HepG2 (cell line): ENCODE data around the gene LY6G5B. TPM values are rescaled to one million over a fixed set of nuclear protein-coding genes. Genes with fewer than 3 reads are reported as not detected.
A peak's percentile ranks its signal among the peaks of the same experiment; 100 is the strongest.

Experiments
- AKAP8 ChIP-seq: sonication (generic); formaldehyde crosslinking; IDR thresholded peaks from 2 replicates; pipeline ENCODE4 v1.5.1; 2020; ENCODE audit warnings: mild to moderate bottlenecking, missing genetic modification reagents
- CENPBD1 ChIP-seq: sonication (generic); formaldehyde crosslinking; IDR thresholded peaks from 2 replicates; pipeline ENCODE4 v1.8.0; 2022; ENCODE audit warnings: missing genetic modification reagents, low read depth, mild to moderate bottlenecking, borderline replicate concordance
- DBP ChIP-seq: sonication (generic); formaldehyde crosslinking; IDR thresholded peaks from 2 replicates; pipeline ENCODE4 v1.4.0; 2020; ENCODE audit warnings: missing genetic modification reagents; ENCODE audit errors: not compliant biosample characterization
- GFI1 ChIP-seq: sonication (generic); formaldehyde crosslinking; IDR thresholded peaks from 2 replicates; pipeline ENCODE4 v1.5.0; 2020; ENCODE audit warnings: missing genetic modification reagents, mild to moderate bottlenecking, borderline replicate concordance
- MEF2D ChIP-seq: sonication (generic); formaldehyde crosslinking; IDR thresholded peaks from 2 replicates; pipeline ENCODE4 v1.5.1; 2020; ENCODE audit warnings: mild to moderate bottlenecking, missing genetic modification reagents
- NFE2L1 ChIP-seq: sonication (generic); formaldehyde crosslinking; IDR thresholded peaks from 2 replicates; pipeline ENCODE4 v1.4.0; 2020; ENCODE audit warnings: missing genetic modification reagents, mild to moderate bottlenecking, borderline replicate concordance
- POGZ ChIP-seq: sonication (generic); formaldehyde crosslinking; IDR thresholded peaks from 2 replicates; pipeline ENCODE4 v1.4.0; 2020; ENCODE audit warnings: mild to moderate bottlenecking, missing genetic modification reagents
- U2AF1 ChIP-seq: fragments of 200-400 bp; formaldehyde crosslinking; optimal IDR thresholded peaks from 2 replicates; pipeline ENCODE3; 2017; ENCODE audit warnings: mild to moderate bottlenecking, low read depth, low read length
- ZBTB42 ChIP-seq: sonication (generic); formaldehyde crosslinking; IDR thresholded peaks from 2 replicates; pipeline ENCODE4 v1.5.0; 2020; ENCODE audit warnings: mild to moderate bottlenecking, missing genetic modification reagents
- ZNF10 ChIP-seq: sonication (generic); formaldehyde crosslinking; IDR thresholded peaks from 2 replicates; pipeline ENCODE4 v1.4.0; 2020; ENCODE audit warnings: mild to moderate bottlenecking, low read depth, missing genetic modification reagents, borderline replicate concordance
- ZNF12 ChIP-seq: sonication (generic); formaldehyde crosslinking; IDR thresholded peaks from 2 replicates; pipeline ENCODE4 v1.5.0; 2020; ENCODE audit warnings: missing genetic modification reagents
- ZNF24 ChIP-seq: fragments of 450-650 bp; IDR thresholded peaks from 2 replicates; pipeline ENCODE4 v1.6.1; 2017; ENCODE audit warnings: antibody characterized with exemption, mild to moderate bottlenecking
- ZNF703 ChIP-seq: sonication (generic); formaldehyde crosslinking; IDR thresholded peaks from 2 replicates; pipeline ENCODE4 v1.5.1; 2020; ENCODE audit warnings: missing genetic modification reagents, mild to moderate bottlenecking, moderate library complexity, borderline replicate concordance
- ZNF75D ChIP-seq: sonication (generic); formaldehyde crosslinking; IDR thresholded peaks from 2 replicates; pipeline ENCODE4 v1.8.1; 2023; ENCODE audit warnings: missing genetic modification reagents, mild to moderate bottlenecking, borderline replicate concordance
- ZNF770 ChIP-seq: sonication (generic); formaldehyde crosslinking; IDR thresholded peaks from 2 replicates; pipeline ENCODE4 v1.5.0; 2020; ENCODE audit warnings: mild to moderate bottlenecking, missing genetic modification reagents
- ZNF773 ChIP-seq: sonication (generic); formaldehyde crosslinking; IDR thresholded peaks from 2 replicates; pipeline ENCODE4 v1.4.0; 2020; ENCODE audit warnings: missing genetic modification reagents, borderline replicate concordance
- polyA plus RNA-seq, 8 experiments: library from polyadenylated mRNA; depleted of rRNA in 3 of 8; stranded (reverse) in 7 of 8; unstranded in 1 of 8; fragments of >200 nt; fragmentation: Illumina TruSeq in 4 of 8; extraction: Trizol in 4 of 8; gene quantifications; 2 replicates each; pipeline versions ENCODE4 v1.2.1 to v1.2.3, GENCODE V29; 2011 to 2016; ENCODE audit warnings: low read depth in 4 of 8, missing spikeins in 1 of 8, mixed read lengths in 1 of 8; ENCODE audit not compliant: insufficient read depth in 1 of 8
- total RNA-seq, 5 experiments: library from RNA; depleted of rRNA; stranded (reverse); fragments of >200 nt; fragmentation: Illumina TruSeq; extraction: Trizol; gene quantifications; 2 replicates each; pipeline ENCODE4 v1.2.3, GENCODE V29; 2016; ENCODE audit warnings: low read depth in 1 of 5
- TF ChIP-seq, protein P1 (sequence below): sonication (generic); formaldehyde crosslinking; IDR thresholded peaks from 2 replicates; pipeline ENCODE4 v1.4.0; 2020; ENCODE audit warnings: low read depth, mild to moderate bottlenecking, missing genetic modification reagents
- TF ChIP-seq, protein P2 (sequence below): IDR thresholded peaks from 2 replicates; pipeline ENCODE4 v1.6.1; 2016; ENCODE audit warnings: missing genetic modification reagents, missing compliant biosample characterization
- TF ChIP-seq, protein P3 (sequence below): sonication (generic); formaldehyde crosslinking; IDR thresholded peaks from 2 replicates; pipeline ENCODE4 v1.4.0; 2020; ENCODE audit warnings: missing genetic modification reagents, borderline replicate concordance
- TF ChIP-seq, protein P4 (sequence below): sonication (generic); formaldehyde crosslinking; IDR thresholded peaks from 2 replicates; pipeline ENCODE4 v1.5.0; 2020; ENCODE audit warnings: missing genetic modification reagents

LY6G5B gene
- total and polyA plus RNA-seq, 2 of the 13 experiments (the other 11 are each of a cell fraction or from before 2014, with no cell fraction given): 7.8 to 15.7 TPM

DNA sequence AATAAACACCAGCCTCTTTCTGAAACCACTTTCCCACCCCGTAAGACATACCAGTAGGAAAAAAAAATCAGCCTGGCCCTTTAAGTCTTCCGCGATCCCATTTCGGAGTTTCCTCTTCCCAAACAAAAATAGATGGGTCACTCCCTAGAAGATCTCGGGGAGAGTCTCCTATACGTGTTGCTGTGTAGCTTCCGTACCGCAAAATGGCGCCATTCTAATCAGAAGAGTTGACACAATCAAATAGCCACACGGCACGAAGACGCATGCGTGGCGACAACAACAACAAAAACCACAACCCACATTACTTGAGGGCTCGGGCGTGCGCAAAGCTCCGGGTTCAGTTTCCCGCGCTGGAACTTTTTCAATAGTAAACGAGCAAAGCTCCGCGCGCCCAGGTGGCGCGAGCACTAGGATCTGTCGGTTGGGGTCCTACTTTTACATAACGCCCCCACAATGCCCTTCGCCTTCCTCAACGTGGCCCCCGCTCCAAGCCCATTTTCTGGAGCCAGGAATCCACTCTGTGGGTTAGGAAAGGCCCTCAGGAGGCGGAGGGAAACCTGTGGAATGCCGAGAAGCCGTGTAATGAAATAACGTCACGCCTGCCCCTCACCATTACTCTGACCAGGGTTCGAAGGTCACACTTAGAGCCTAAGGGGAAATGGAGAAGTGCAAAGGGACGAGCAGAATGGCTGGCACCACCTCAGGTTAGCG lies 4.8 kb upstream of the LY6G5B start, which contains the start of gene GPANK1 (continued):
- no peak for TF ChIP-seq CENPBD1 (CRISPR knock-in tag)
- no peak; the same call in 1 of the 2 replicates for TF ChIP-seq ZNF12 (CRISPR knock-in tag)
- no peak; the same call in 1 of the 2 replicates for TF ChIP-seq POGZ (CRISPR knock-in tag)
- TF ChIP-seq ZNF703: no peak
- peak; percentile 26 for TF ChIP-seq U2AF1
- no peak for TF ChIP-seq ZNF75D (CRISPR knock-in tag)
- TF ChIP-seq, protein P1, sequence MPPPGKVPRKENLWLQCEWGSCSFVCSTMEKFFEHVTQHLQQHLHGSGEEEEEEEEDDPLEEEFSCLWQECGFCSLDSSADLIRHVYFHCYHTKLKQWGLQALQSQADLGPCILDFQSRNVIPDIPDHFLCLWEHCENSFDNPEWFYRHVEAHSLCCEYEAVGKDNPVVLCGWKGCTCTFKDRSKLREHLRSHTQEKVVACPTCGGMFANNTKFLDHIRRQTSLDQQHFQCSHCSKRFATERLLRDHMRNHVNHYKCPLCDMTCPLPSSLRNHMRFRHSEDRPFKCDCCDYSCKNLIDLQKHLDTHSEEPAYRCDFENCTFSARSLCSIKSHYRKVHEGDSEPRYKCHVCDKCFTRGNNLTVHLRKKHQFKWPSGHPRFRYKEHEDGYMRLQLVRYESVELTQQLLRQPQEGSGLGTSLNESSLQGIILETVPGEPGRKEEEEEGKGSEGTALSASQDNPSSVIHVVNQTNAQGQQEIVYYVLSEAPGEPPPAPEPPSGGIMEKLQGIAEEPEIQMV (CRISPR knock-in tag): peak; percentile 58; the same call in 1 of the 2 replicates
- no peak for TF ChIP-seq ZNF24
- 0 out of 2 replicates have a peak, but pooled peaks have one; percentile 10 for TF ChIP-seq ZNF773 (CRISPR knock-in tag)
- TF ChIP-seq, protein P2, sequence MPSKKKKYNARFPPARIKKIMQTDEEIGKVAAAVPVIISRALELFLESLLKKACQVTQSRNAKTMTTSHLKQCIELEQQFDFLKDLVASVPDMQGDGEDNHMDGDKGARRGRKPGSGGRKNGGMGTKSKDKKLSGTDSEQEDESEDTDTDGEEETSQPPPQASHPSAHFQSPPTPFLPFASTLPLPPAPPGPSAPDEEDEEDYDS: peak; percentile 64
- TF ChIP-seq ZNF770 (CRISPR knock-in tag): no peak
- peak; percentile 56; the same call in 1 of the 2 replicates for TF ChIP-seq AKAP8 (CRISPR knock-in tag)
- TF ChIP-seq MEF2D (CRISPR knock-in tag): peak; percentile 49; the same call in 1 of the 2 replicates
- TF ChIP-seq, protein P3, sequence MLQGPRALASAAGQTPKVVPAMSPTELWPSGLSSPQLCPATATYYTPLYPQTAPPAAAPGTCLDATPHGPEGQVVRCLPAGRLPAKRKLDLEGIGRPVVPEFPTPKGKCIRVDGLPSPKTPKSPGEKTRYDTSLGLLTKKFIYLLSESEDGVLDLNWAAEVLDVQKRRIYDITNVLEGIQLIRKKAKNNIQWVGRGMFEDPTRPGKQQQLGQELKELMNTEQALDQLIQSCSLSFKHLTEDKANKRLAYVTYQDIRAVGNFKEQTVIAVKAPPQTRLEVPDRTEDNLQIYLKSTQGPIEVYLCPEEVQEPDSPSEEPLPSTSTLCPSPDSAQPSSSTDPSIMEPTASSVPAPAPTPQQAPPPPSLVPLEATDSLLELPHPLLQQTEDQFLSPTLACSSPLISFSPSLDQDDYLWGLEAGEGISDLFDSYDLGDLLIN (CRISPR knock-in tag): peak; percentile 80; the same call in 1 of the 2 replicates
- TF ChIP-seq, protein P4, sequence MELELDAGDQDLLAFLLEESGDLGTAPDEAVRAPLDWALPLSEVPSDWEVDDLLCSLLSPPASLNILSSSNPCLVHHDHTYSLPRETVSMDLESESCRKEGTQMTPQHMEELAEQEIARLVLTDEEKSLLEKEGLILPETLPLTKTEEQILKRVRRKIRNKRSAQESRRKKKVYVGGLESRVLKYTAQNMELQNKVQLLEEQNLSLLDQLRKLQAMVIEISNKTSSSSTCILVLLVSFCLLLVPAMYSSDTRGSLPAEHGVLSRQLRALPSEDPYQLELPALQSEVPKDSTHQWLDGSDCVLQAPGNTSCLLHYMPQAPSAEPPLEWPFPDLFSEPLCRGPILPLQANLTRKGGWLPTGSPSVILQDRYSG (CRISPR knock-in tag): no peak
- TF ChIP-seq NFE2L1: no peak
- TF ChIP-seq GFI1: no peak; the same call in 1 of the 2 replicates
- no peak for TF ChIP-seq ZNF10
- no peak for TF ChIP-seq DBP
- no peak for TF ChIP-seq ZBTB42 (CRISPR knock-in tag)
